SU-DHL-6 (cell line): Measurements from ENCODE around the gene ZCCHC8.

Experiments
- H2AFZ ChIP-seq: fragments of 200-600 bp; sonication (generic); 2 replicates; pipeline ENCODE4 v1.6.1; 2014; ENCODE audit warnings: low read depth, mild to moderate bottlenecking, moderate library complexity, mixed read lengths, antibody characterized with exemption, low read length; ENCODE audit not compliant: severe bottlenecking
- H3F3A ChIP-seq: fragments of 200-600 bp; shearing (Covaris generic); 2 replicates; pipeline ENCODE4 v1.6.0; 2016; ENCODE audit warnings: antibody characterized with exemption, mild to moderate bottlenecking; ENCODE audit not compliant: insufficient read depth
- H3K27ac ChIP-seq: fragments of 200-600 bp; sonication (generic); 2 replicates; pipeline ENCODE4 v1.5.1; 2016; ENCODE audit warnings: low read depth, mild to moderate bottlenecking, low read length, moderate library complexity, mixed read lengths
- H3K27me3 ChIP-seq: fragments of 200-600 bp; sonication (generic), shearing (Covaris generic); 2 replicates; pipeline ENCODE4 v1.6.0; 2014; ENCODE audit warnings: mild to moderate bottlenecking, low read length
- H3K36me3 ChIP-seq: fragments of 200-600 bp; sonication (generic); 2 replicates; pipeline ENCODE4 v1.6.1; 2014; ENCODE audit warnings: mild to moderate bottlenecking, low read length, mixed read lengths
- H3K4me2 ChIP-seq: fragments of 300-600, 200-600 bp; shearing (Covaris generic), sonication (generic); 2 replicates; pipeline ENCODE4 v1.6.0; 2014; ENCODE audit warnings: low read length, low read depth, mild to moderate bottlenecking; ENCODE audit not compliant: poor library complexity, severe bottlenecking
- H3K4me3 ChIP-seq: fragments of 200-600 bp; sonication (generic); 2 replicates; pipeline ENCODE4 v1.5.1; 2014; ENCODE audit warnings: antibody characterized with exemption, low read length, mild to moderate bottlenecking, mixed read lengths; ENCODE audit not compliant: insufficient read depth, poor library complexity, severe bottlenecking
- H3K79me2 ChIP-seq: fragments of 200-600 bp; sonication (generic); 2 replicates; pipeline ENCODE4 v1.6.1; 2014; ENCODE audit warnings: mild to moderate bottlenecking, low read length, moderate library complexity; ENCODE audit not compliant: insufficient read depth
- H3K9ac ChIP-seq: fragments of 200-600 bp; sonication (generic); 2 replicates; pipeline ENCODE4 v1.7.0; 2014; ENCODE audit warnings: mild to moderate bottlenecking, low read length
- H3K9me2 ChIP-seq: fragments of 200-600 bp; sonication (generic); replicated peaks from 2 replicates; pipeline ENCODE4 v1.6.1; 2014; ENCODE audit warnings: low read length; ENCODE audit not compliant: insufficient read depth
- H3K9me3 ChIP-seq: fragments of 200-600 bp; sonication (generic); 2 replicates; pipeline ENCODE4 v1.6.1; 2014; ENCODE audit warnings: low read length, mixed read lengths; ENCODE audit not compliant: insufficient read depth
- H4K20me1 ChIP-seq: fragments of 200-600 bp; sonication (generic); 2 replicates; pipeline ENCODE4 v1.6.1; 2014; ENCODE audit warnings: low read depth, mild to moderate bottlenecking, antibody characterized with exemption, low read length, moderate library complexity, mixed read lengths
- CTCF ChIP-seq: fragments of 200-600 bp; sonication (generic); IDR thresholded peaks from one replicate; pipeline ENCODE4 v1.5.1; 2017; ENCODE audit warnings: antibody characterized with exemption, mild to moderate bottlenecking, low read length, moderate library complexity; ENCODE audit not compliant: insufficient read depth, poor library complexity, severe bottlenecking
- EZH2phosphoT487 ChIP-seq: fragments of 200-600 bp; sonication (generic), shearing (Covaris generic); conservative IDR thresholded peaks from 2 replicates; pipeline ENCODE4 v1.6.1; 2018; ENCODE audit warnings: mild to moderate bottlenecking, antibody characterized with exemption, low read length, moderate library complexity, mixed read lengths

ZCCHC8 gene

GRCh38 chr12:122503147-122503751 lies 2.5 kb upstream of the ZCCHC8 start:
- Histone ChIP-seq H3K9ac (no peak overlapping the region), H3K36me3 (peaks cover 44% of the 10 kb centered on the region), H3K27ac (peak overlapping the region; percentile 89), H4K20me1 (no peaks in the 10 kb centered on the region; the same call in 1 of the 2 replicates), H2AFZ (no peak overlapping the region), H3F3A (peaks cover 71% of the 10 kb centered on the region), H3K4me2 (no peak overlapping the region), H3K79me2 (peaks cover 23% of the 10 kb centered on the region), H3K27me3 (no peaks in the 10 kb centered on the region), H3K9me2 (no peaks in the 10 kb centered on the region), H3K4me3 (no peak overlapping the region), H3K9me3 (no peaks in the 10 kb centered on the region)
- TF ChIP-seq EZH2phosphoT487 (no peak), CTCF (no peak)

GRCh38 chr12:122501489-122501989 lies 807 bp upstream of the ZCCHC8 start:
- Histone ChIP-seq H2AFZ (peak overlapping the region; percentile 50), H3K79me2 (peaks cover 40% of the 10 kb centered on the region), H4K20me1 (no peaks in the 10 kb centered on the region), H3F3A (peaks cover 53% of the 10 kb centered on the region), H3K9me2 (no peaks in the 10 kb centered on the region), H3K9me3 (no peaks in the 10 kb centered on the region), H3K36me3 (peaks cover 33% of the 10 kb centered on the region), H3K27ac (peak overlapping the region; percentile 89), H3K9ac (peak overlapping the region; percentile 42), H3K4me3 (peak overlapping the region; percentile 40), H3K4me2 (peak overlapping the region; percentile 65), H3K27me3 (no peaks in the 10 kb centered on the region)
- no peak for TF ChIP-seq EZH2phosphoT487
- no peak for TF ChIP-seq CTCF

GRCh38 chr12:122499991-122500684 lies 594 bp downstream of the ZCCHC8 start:
- Histone ChIP-seq H4K20me1 (no peaks in the 10 kb centered on the region), H3F3A (peaks cover 41% of the 10 kb centered on the region), H3K79me2 (peaks cover 50% of the 10 kb centered on the region), H3K9me2 (no peaks in the 10 kb centered on the region), H3K27me3 (no peaks in the 10 kb centered on the region), H3K36me3 (peaks cover 26% of the 10 kb centered on the region), H3K9ac (peak overlapping the region; percentile 97), H2AFZ (peak overlapping the region; percentile 66), H3K9me3 (no peaks in the 10 kb centered on the region), H3K4me3 (peak overlapping the region; percentile 84), H3K27ac (peak overlapping the region; percentile 87), H3K4me2 (peak overlapping the region; percentile 69)
- TF ChIP-seq EZH2phosphoT487 (no peak), CTCF (no peak)
